Gastroesophageal sphincter (tissue), 3 donors: ENCODE data around the gene PPM1M.

Source experiments
- CTCF ChIP-seq, 4 experiments: fragments of 200-600 bp in 2 of 4; fragments of 450-650 bp in 2 of 4; sonication (generic) in 1 of 4; IDR thresholded peaks; one replicate each; pipeline ENCODE4 v1.5.1; 2017 to 2019; ENCODE audit warnings: antibody characterized with exemption in 4 of 4, mild to moderate bottlenecking in 2 of 4, moderate library complexity in 2 of 4
- POLR2AphosphoS5 ChIP-seq: sonication (generic); formaldehyde crosslinking; IDR thresholded peaks from one replicate; pipeline ENCODE4 v1.6.1; 2017; ENCODE audit warnings: antibody characterized with exemption

GRCh38 chr3:52218026-52218425, 27.5 kb upstream of the PPM1M start:
- TF ChIP-seq CTCF (IDR thresholded peaks at IDR 0.05): no peak
- TF ChIP-seq POLR2AphosphoS5: no peak
